ENCODE results near the gene OMP. TPM values are rescaled to one million over a fixed set of nuclear protein-coding genes. Genes with fewer than 3 reads are reported as not detected.
A peak's percentile ranks its signal among the peaks of the same experiment; 100 is the strongest.

The OMP gene
- total and polyA plus RNA-seq, 2 of the 13 experiments (the other 11 are each of a cell fraction or from before 2014, with no cell fraction given) = not detected

GRCh38 chr11:77093987-77094840, 8.4 kb upstream of the OMP start:
- intact Hi-C loops (cut with micrococcal nuclease; ENCODE audit: unreplicated experiment) = loop anchor here (10.0 kb wide), 1 partner anchor 289 kb away; no protein-coding TSS in a partner anchor

GRCh38 chr11:77094841-77095365, 7.7 kb upstream of the OMP start:
- intact Hi-C loops (cut with micrococcal nuclease; ENCODE audit: unreplicated experiment) = loop anchor here (10.0 kb wide), 1 partner anchor 290 kb away; no protein-coding TSS in a partner anchor
- BruUV-seq (replicated peaks) = no TSS peak
- WGBS (ENCODE audit: low lambda C conversion rate) = no CpG with 5 or more reads among the region's 7 CpGs
- H3K9ac ChIP-seq (ENCODE audit: insufficient read depth, low read depth, low read length) = peak overlapping the region; percentile 61; the same call in 1 of the 2 replicates
- ATAC-seq (no peak), FAIRE-seq (no peak), DNase-seq (ENCODE audit: low spot score) (no peak)
- H2AFZ ChIP-seq (ENCODE audit: low read length) = no peak overlapping the region
- H3K9me3 ChIP-seq (ENCODE audit: low read length) = no peaks in the 10 kb centered on the region
- ChIA-PET CTCF (ENCODE audit: low intra/inter-chr PET ratio, low total read pairs) (no interaction called here), POLR2A (interaction anchor here (0.8 to 2.2 kb wide), 5 partner anchors 8 to 36 kb away, joined by 3 to 16 read pairs (median 9); partner anchors contain the start of gene CAPN5)
- no peaks in the 10 kb centered on the region for H3K79me2 ChIP-seq (ENCODE audit: insufficient read depth, low read length)
- H3K4me3 ChIP-seq (replicated peaks in 1 of 3; ENCODE audit: insufficient read depth in 1 of 3, low read depth in 2 of 3, low read length in 3 of 3) = no peak overlapping the region
- peaks cover 27% of the 10 kb centered on the region for H3K4me1 ChIP-seq (ENCODE audit: insufficient read depth, low read length)
- peak overlapping the region; percentile 73; the same call in 1 of the 2 replicates for H3K4me2 ChIP-seq (ENCODE audit: low read depth, low read length)
- H4K20me1 ChIP-seq (ENCODE audit: insufficient read depth, low read length) = no peaks in the 10 kb centered on the region
- no peaks in the 10 kb centered on the region for H3K27me3 ChIP-seq (ENCODE audit: control insufficient read depth in 1 of 2, insufficient read depth in 2 of 2, low read length in 2 of 2)
- TF ChIP-seq STAG1 (CRISPR knock-in tag; IDR thresholded peaks at IDR 0.05) (peak; percentile 26; the same call in 1 of the 2 replicates), ZNF557 (CRISPR knock-in tag; IDR thresholded peaks at IDR 0.05) (no peak), CTCF (CRISPR knock-in tag; IDR thresholded peaks at IDR 0.05) (0 out of 2 replicates have a peak, but pooled peaks have one; percentile 12)
- in situ Hi-C loops (cut with HindIII; ENCODE audit: extremely low pct_ligation_motif_present, low pct_unique_long_range_greater_than_20kb) = loop anchor here (5.0 kb wide), 2 partner anchors 48 to 178 kb away; no protein-coding TSS in a partner anchor
- H3K27ac ChIP-seq (ENCODE audit: extremely low read length, insufficient read depth, low read length) = peak overlapping the region; percentile 74
- H3K36me3 ChIP-seq (replicated peaks in 1 of 2; ENCODE audit: control insufficient read depth in 1 of 2, insufficient read depth in 2 of 2, low read length in 2 of 2) = no peaks in the 10 kb centered on the region

More at GRCh38 chr11:77093987-77094840, 8.4 kb upstream of the OMP start:
- no peaks in the 10 kb centered on the region for H3K36me3 ChIP-seq (replicated peaks in 1 of 2; ENCODE audit: control insufficient read depth in 1 of 2, insufficient read depth in 2 of 2, low read length in 2 of 2)
- no peak overlapping the region for H3K4me2 ChIP-seq (ENCODE audit: low read depth, low read length)
- no TSS peak for BruUV-seq (replicated peaks)
- H2AFZ ChIP-seq (ENCODE audit: low read length) = no peak overlapping the region
- H3K27me3 ChIP-seq (ENCODE audit: control insufficient read depth in 1 of 2, insufficient read depth in 2 of 2, low read length in 2 of 2) = no peaks in the 10 kb centered on the region
- H3K4me1 ChIP-seq (ENCODE audit: insufficient read depth, low read length) = peaks cover 27% of the 10 kb centered on the region
- POLR2A ChIA-PET = interaction anchor here (2.2 kb wide), 1 partner anchor 29 kb away, joined by 16 read pairs; the partner anchor contains the start of gene CAPN5
- ATAC-seq (no peak), DNase-seq (ENCODE audit: low spot score) (no peak), FAIRE-seq (no peak)
- no peak overlapping the region for H3K9ac ChIP-seq (ENCODE audit: insufficient read depth, low read depth, low read length)
- no peak overlapping the region for H3K4me3 ChIP-seq (replicated peaks in 1 of 3; ENCODE audit: insufficient read depth in 1 of 3, low read depth in 2 of 3, low read length in 3 of 3)
- H3K27ac ChIP-seq (ENCODE audit: extremely low read length, insufficient read depth, low read length) = no peak overlapping the region
- H4K20me1 ChIP-seq (ENCODE audit: insufficient read depth, low read length) = no peaks in the 10 kb centered on the region
- H3K79me2 ChIP-seq (ENCODE audit: insufficient read depth, low read length) = no peaks in the 10 kb centered on the region
- WGBS (ENCODE audit: low lambda C conversion rate) = 91% methylated on average over 5 of the region's 6 CpGs
- CTCF ChIA-PET (ENCODE audit: low intra/inter-chr PET ratio, low total read pairs) = no interaction called here
- H3K9me3 ChIP-seq (ENCODE audit: low read length) = no peaks in the 10 kb centered on the region
- in situ Hi-C loops (cut with HindIII; ENCODE audit: extremely low pct_ligation_motif_present, low pct_unique_long_range_greater_than_20kb) = loop anchor here (5.0 kb wide), 2 partner anchors 47 to 177 kb away; no protein-coding TSS in a partner anchor
- TF ChIP-seq HMG20A (CRISPR knock-in tag; IDR thresholded peaks at IDR 0.05; ENCODE audit: borderline replicate concordance) (no peak), ZNF768 (CRISPR knock-in tag; IDR thresholded peaks at IDR 0.05) (peak; percentile 53), ZNF124 (CRISPR knock-in tag; IDR thresholded peaks at IDR 0.05) (no peak), SRY (CRISPR knock-in tag; IDR thresholded peaks at IDR 0.05) (no peak), AHR (CRISPR knock-in tag; IDR thresholded peaks at IDR 0.05) (no peak)

All from HepG2 (cell line).